ENCODE results near the gene MRPS6. TPM values are rescaled to one million over a fixed set of nuclear protein-coding genes. Genes with fewer than 3 reads are reported as not detected.

The MRPS6 gene
- total RNA-seq, 2 donors from 2014 or later = 66.6 to 76.9 TPM

GRCh38 chr21:34085129-34085528, 11.8 kb downstream of the MRPS6 start:
- TF ChIP-seq, protein P1, sequence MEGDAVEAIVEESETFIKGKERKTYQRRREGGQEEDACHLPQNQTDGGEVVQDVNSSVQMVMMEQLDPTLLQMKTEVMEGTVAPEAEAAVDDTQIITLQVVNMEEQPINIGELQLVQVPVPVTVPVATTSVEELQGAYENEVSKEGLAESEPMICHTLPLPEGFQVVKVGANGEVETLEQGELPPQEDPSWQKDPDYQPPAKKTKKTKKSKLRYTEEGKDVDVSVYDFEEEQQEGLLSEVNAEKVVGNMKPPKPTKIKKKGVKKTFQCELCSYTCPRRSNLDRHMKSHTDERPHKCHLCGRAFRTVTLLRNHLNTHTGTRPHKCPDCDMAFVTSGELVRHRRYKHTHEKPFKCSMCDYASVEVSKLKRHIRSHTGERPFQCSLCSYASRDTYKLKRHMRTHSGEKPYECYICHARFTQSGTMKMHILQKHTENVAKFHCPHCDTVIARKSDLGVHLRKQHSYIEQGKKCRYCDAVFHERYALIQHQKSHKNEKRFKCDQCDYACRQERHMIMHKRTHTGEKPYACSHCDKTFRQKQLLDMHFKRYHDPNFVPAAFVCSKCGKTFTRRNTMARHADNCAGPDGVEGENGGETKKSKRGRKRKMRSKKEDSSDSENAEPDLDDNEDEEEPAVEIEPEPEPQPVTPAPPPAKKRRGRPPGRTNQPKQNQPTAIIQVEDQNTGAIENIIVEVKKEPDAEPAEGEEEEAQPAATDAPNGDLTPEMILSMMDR (IDR thresholded peaks at IDR 0.05) = no peak
- Histone ChIP-seq H3K4me3 (no peak overlapping the region), H3K36me3 (no peaks in the 10 kb centered on the region), H3K4me1 (peaks cover 6% of the 10 kb centered on the region), H3K9me3 (no peaks in the 10 kb centered on the region), H3K27me3 (no peaks in the 10 kb centered on the region), H3K27ac (no peak overlapping the region), H3K9ac (ENCODE audit: low read depth in 2 of 2, low read length in 2 of 2) (no peak overlapping the region)
- no peak for DNase-seq
- intact Hi-C loops (cut with DNase I) = no loop called here

DNA sequence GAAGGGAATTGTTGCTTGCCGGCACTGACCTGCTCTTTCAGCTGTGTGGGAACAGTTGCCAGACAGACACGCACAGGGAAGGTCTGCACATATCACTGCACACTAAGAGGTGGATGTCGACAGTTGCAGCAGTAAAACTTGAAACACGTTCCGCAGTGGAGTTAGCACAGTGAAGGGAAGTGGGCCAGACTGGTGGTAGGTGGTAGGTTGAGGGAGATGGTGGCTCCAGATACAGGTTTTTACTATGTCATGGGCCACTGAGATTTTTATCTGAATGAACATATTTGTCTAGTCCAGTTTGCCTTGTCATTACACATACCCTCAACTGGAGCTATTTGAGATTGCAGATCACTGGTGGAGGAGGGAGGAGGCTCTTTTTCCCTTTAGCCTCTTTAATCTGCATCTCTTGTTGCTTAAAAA, 13.5 kb downstream of the MRPS6 start:
- intact Hi-C loops (cut with DNase I) = no loop called here
- Histone ChIP-seq H3K9ac (ENCODE audit: low read depth in 2 of 2, low read length in 2 of 2) (no peak overlapping the region), H3K36me3 (no peaks in the 10 kb centered on the region), H3K27ac (no peak overlapping the region), H3K9me3 (no peaks in the 10 kb centered on the region), H3K4me1 (peaks cover 5% of the 10 kb centered on the region), H3K27me3 (no peaks in the 10 kb centered on the region), H3K4me3 (no peak overlapping the region)
- TF ChIP-seq, protein P1 (IDR thresholded peaks at IDR 0.05) = no peak
- no peak for DNase-seq

- no peak overlapping the region for H3K4me3 ChIP-seq
- H3K27ac ChIP-seq = no peak overlapping the region
- intact Hi-C loops (cut with DNase I) = no loop called here
- no peaks in the 10 kb centered on the region for H3K9me3 ChIP-seq
- TF ChIP-seq, protein P1 (IDR thresholded peaks at IDR 0.05) = no peak
- no peak for DNase-seq
- H3K9ac ChIP-seq (ENCODE audit: low read depth in 2 of 2, low read length in 2 of 2) = no peak overlapping the region
- H3K27me3 ChIP-seq = no peaks in the 10 kb centered on the region
- no peaks in the 10 kb centered on the region for H3K36me3 ChIP-seq
- H3K4me1 ChIP-seq = peaks cover 5% of the 10 kb centered on the region
Observed at GRCh38 chr21:34088752-34089151, 15.4 kb downstream of the MRPS6 start.

GRCh38 chr21:34091032-34091431, 17.7 kb downstream of the MRPS6 start:
- H3K9me3 ChIP-seq = no peaks in the 10 kb centered on the region
- no peak overlapping the region for H3K27ac ChIP-seq
- H3K4me3 ChIP-seq = no peak overlapping the region
- peaks cover 4% of the 10 kb centered on the region for H3K36me3 ChIP-seq
- DNase-seq = no peak
- intact Hi-C loops (cut with DNase I) = no loop called here
- peaks cover 5% of the 10 kb centered on the region for H3K4me1 ChIP-seq
- H3K27me3 ChIP-seq = no peaks in the 10 kb centered on the region
- H3K9ac ChIP-seq (ENCODE audit: low read depth in 2 of 2, low read length in 2 of 2) = no peak overlapping the region
- TF ChIP-seq, protein P1 (IDR thresholded peaks at IDR 0.05) = no peak

DNA sequence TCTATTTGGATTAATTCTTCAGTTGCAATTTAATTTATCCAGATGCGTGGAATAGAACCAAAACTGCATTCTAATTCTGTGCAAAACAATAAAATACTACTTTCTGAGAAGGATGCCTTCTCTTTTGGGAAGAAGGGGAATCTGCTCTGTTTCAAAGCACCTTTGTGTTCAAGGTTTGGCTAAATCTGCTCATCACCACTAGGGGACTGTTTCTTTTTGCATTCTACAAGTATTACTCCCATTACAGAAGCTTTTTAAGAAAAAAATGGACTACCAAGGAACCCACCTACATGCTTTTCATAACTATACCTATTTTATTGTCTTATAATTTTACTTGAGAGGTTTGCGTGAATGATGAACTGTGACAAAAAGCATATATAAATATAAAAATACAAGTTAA, 18.2 kb downstream of the MRPS6 start:
- no peak overlapping the region for H3K27ac ChIP-seq
- no peaks in the 10 kb centered on the region for H3K9me3 ChIP-seq
- TF ChIP-seq, protein P1 (IDR thresholded peaks at IDR 0.05) = no peak
- no peak overlapping the region for H3K4me3 ChIP-seq
- H3K4me1 ChIP-seq = peaks cover 5% of the 10 kb centered on the region
- peaks cover 4% of the 10 kb centered on the region for H3K36me3 ChIP-seq
- intact Hi-C loops (cut with DNase I) = no loop called here
- no peaks in the 10 kb centered on the region for H3K27me3 ChIP-seq
- no peak overlapping the region for H3K9ac ChIP-seq (ENCODE audit: low read depth in 2 of 2, low read length in 2 of 2)
- no peak for DNase-seq

All from colonic mucosa (tissue), 4 donors.